HepG2 (cell line): ENCODE measurements around the gene MRPL43. TPM values are rescaled to one million over a fixed set of nuclear protein-coding genes. Genes with fewer than 3 reads are reported as not detected.

Source experiments
- ATAD3A ChIP-seq: sonication (generic); formaldehyde crosslinking; IDR thresholded peaks from 2 replicates; pipeline ENCODE4 v1.4.0; 2020; ENCODE audit warnings: missing genetic modification reagents
- FIP1L1 ChIP-seq: fragments of 200-400 bp; formaldehyde crosslinking; IDR thresholded peaks from 2 replicates; pipeline ENCODE4 v1.6.1; 2018; ENCODE audit warnings: low read depth, mild to moderate bottlenecking, low read length, moderate library complexity, borderline replicate concordance; ENCODE audit not compliant: insufficient read depth
- FOSL2 ChIP-seq: sonication (generic); formaldehyde crosslinking; IDR thresholded peaks from 2 replicates; pipeline ENCODE4 v1.4.0; 2020; ENCODE audit warnings: missing genetic modification reagents
- FOXP1 ChIP-seq, 2 experiments: fragments of 450-650 bp in 1 of 2; IDR thresholded peaks; 2 replicates each; pipeline ENCODE4 v1.6.1; 2017 to 2018; ENCODE audit warnings: antibody characterized with exemption in 1 of 2
- MEIS1 ChIP-seq: sonication (generic); formaldehyde crosslinking; IDR thresholded peaks from 2 replicates; pipeline ENCODE4 v1.9.0; 2021; ENCODE audit warnings: mild to moderate bottlenecking, missing genetic modification reagents, moderate library complexity, borderline replicate concordance
- MLLT10 ChIP-seq: sonication (generic); formaldehyde crosslinking; IDR thresholded peaks from 2 replicates; pipeline ENCODE4 v1.4.0; 2020; ENCODE audit warnings: missing genetic modification reagents
- NCOA2 ChIP-seq: sonication (generic); formaldehyde crosslinking; IDR thresholded peaks from 2 replicates; pipeline ENCODE4 v1.8.0; 2022; ENCODE audit warnings: inconsistent platforms
- PRMT3 ChIP-seq: sonication (generic); formaldehyde crosslinking; IDR thresholded peaks from 2 replicates; pipeline ENCODE4 v1.8.1; 2022; ENCODE audit warnings: low read depth, mild to moderate bottlenecking, moderate library complexity, missing genetic modification reagents, borderline replicate concordance
- ZC3H4 ChIP-seq: sonication (generic); formaldehyde crosslinking; IDR thresholded peaks from 2 replicates; pipeline ENCODE4 v1.4.0; 2020; ENCODE audit warnings: missing genetic modification reagents, borderline replicate concordance
- ZNF383 ChIP-seq: sonication (generic); formaldehyde crosslinking; IDR thresholded peaks from 2 replicates; pipeline ENCODE4 v1.4.0; 2020; ENCODE audit warnings: missing genetic modification reagents, mild to moderate bottlenecking, borderline replicate concordance
- ZNF431 ChIP-seq: sonication (generic); formaldehyde crosslinking; IDR thresholded peaks from 2 replicates; pipeline ENCODE4 v1.9.0; 2022; ENCODE audit warnings: missing genetic modification reagents, low read depth, mild to moderate bottlenecking, borderline replicate concordance
- ZNF558 ChIP-seq: sonication (generic); formaldehyde crosslinking; IDR thresholded peaks from 2 replicates; pipeline ENCODE4 v1.9.0; 2022; ENCODE audit warnings: mild to moderate bottlenecking, missing genetic modification reagents, borderline replicate concordance
- ZNF598 ChIP-seq: sonication (generic); formaldehyde crosslinking; IDR thresholded peaks from 2 replicates; pipeline ENCODE4 v1.5.1; 2020; ENCODE audit warnings: mild to moderate bottlenecking, missing genetic modification reagents, borderline replicate concordance
- ZNF737 ChIP-seq: sonication (generic); formaldehyde crosslinking; IDR thresholded peaks from 2 replicates; pipeline ENCODE4 v1.5.0; 2020; ENCODE audit warnings: missing genetic modification reagents, mild to moderate bottlenecking, borderline replicate concordance
- polyA plus RNA-seq, 8 experiments: library from polyadenylated mRNA; depleted of rRNA in 3 of 8; stranded (reverse) in 7 of 8; unstranded in 1 of 8; fragments of >200 nt; fragmentation: Illumina TruSeq in 4 of 8; extraction: Trizol in 4 of 8; gene quantifications; 2 replicates each; pipeline versions ENCODE4 v1.2.1 to v1.2.3, GENCODE V29; 2011 to 2016; ENCODE audit warnings: low read depth in 4 of 8, missing spikeins in 1 of 8, mixed read lengths in 1 of 8; ENCODE audit not compliant: insufficient read depth in 1 of 8
- total RNA-seq, 5 experiments: library from RNA; depleted of rRNA; stranded (reverse); fragments of >200 nt; fragmentation: Illumina TruSeq; extraction: Trizol; gene quantifications; 2 replicates each; pipeline ENCODE4 v1.2.3, GENCODE V29; 2016; ENCODE audit warnings: low read depth in 1 of 5
- TF ChIP-seq, protein P1 (sequence below): sonication (generic); formaldehyde crosslinking; IDR thresholded peaks from 2 replicates; pipeline ENCODE4 v1.5.0; 2020; ENCODE audit warnings: mild to moderate bottlenecking, missing genetic modification reagents
- TF ChIP-seq, protein P2 (sequence below): sonication (generic); formaldehyde crosslinking; IDR thresholded peaks from 2 replicates; pipeline ENCODE4 v1.4.0; 2020; ENCODE audit warnings: missing genetic modification reagents
- TF ChIP-seq, protein P3 (sequence below): sonication (generic); formaldehyde crosslinking; IDR thresholded peaks from 2 replicates; pipeline ENCODE4 v1.5.0; 2020; ENCODE audit warnings: missing genetic modification reagents
- TF ChIP-seq, protein P4 (sequence below): sonication (generic); formaldehyde crosslinking; conservative IDR thresholded peaks from 2 replicates; pipeline ENCODE4 v1.4.0; 2020; ENCODE audit warnings: missing genetic modification reagents
- TF ChIP-seq, protein P5 (sequence below): sonication (generic); formaldehyde crosslinking; IDR thresholded peaks from 2 replicates; pipeline ENCODE4 v1.8.0; 2022; ENCODE audit warnings: mild to moderate bottlenecking, missing genetic modification reagents

Gene MRPL43
- total and polyA plus RNA-seq, 2 of the 13 experiments (the other 11 are each of a cell fraction or from before 2014, with no cell fraction given): 71.0 to 73.7 TPM

DNA sequence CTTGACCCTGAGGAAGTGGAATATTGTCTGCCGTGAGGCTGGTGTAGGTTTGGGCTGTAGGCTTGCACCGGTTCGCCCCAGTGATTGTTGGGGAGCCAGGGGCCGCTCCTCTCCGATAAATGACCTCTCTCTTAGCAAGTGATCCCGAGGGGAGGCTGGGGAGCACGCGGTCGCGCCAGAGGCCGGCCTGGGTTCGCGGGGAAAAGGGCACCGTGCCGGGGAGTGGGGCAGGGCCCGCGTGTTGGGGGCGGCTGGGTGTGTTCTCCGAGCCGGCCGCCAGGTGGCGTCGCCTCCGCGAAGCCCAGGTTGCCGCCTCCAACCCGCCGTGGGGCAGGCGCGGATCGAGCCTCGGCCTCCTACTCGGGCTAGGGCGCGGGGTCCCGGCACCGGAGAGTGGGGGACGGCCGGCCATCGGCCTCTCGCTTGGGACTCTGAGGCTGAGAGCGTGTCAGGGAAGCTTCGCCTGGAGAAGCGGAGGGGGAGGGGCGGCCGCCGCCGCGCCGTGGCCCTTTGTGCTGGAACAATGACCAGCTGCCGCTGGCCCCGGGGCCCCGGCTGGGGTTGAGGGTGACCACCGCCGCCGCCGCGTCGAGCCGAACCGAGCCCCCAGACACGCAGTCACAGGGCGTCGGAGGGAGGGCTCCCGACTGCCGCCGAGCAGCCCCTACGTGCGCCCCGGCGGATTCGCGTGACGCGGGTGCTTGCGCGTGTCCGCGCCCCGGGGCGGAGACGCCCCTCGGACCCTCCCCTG lies 11.9 kb upstream of the MRPL43 start (continued):
- TF ChIP-seq ZNF737 (CRISPR knock-in tag) (no peak), FIP1L1 (no peak), PRMT3 (CRISPR knock-in tag) (no peak), ZNF383 (CRISPR knock-in tag) (no peak), FOSL2 (CRISPR knock-in tag) (no peak), ATAD3A (CRISPR knock-in tag) (no peak), MEIS1 (CRISPR knock-in tag) (peak; percentile 76; the same call in 1 of the 2 replicates), ZNF431 (CRISPR knock-in tag) (no peak), ZC3H4 (no peak), NCOA2 (CRISPR knock-in tag) (peak; percentile 14; the same call in 1 of the 2 replicates), FOXP1 (IDR thresholded peaks at IDR 0.05) (no peak), FOXP1 (CRISPR knock-in tag; IDR thresholded peaks at IDR 0.05) (no peak), MLLT10 (CRISPR knock-in tag) (no peak), ZNF558 (no peak), ZNF598 (CRISPR knock-in tag) (0 out of 2 replicates have a peak, but pooled peaks have one; percentile 87)
- TF ChIP-seq, protein P1, sequence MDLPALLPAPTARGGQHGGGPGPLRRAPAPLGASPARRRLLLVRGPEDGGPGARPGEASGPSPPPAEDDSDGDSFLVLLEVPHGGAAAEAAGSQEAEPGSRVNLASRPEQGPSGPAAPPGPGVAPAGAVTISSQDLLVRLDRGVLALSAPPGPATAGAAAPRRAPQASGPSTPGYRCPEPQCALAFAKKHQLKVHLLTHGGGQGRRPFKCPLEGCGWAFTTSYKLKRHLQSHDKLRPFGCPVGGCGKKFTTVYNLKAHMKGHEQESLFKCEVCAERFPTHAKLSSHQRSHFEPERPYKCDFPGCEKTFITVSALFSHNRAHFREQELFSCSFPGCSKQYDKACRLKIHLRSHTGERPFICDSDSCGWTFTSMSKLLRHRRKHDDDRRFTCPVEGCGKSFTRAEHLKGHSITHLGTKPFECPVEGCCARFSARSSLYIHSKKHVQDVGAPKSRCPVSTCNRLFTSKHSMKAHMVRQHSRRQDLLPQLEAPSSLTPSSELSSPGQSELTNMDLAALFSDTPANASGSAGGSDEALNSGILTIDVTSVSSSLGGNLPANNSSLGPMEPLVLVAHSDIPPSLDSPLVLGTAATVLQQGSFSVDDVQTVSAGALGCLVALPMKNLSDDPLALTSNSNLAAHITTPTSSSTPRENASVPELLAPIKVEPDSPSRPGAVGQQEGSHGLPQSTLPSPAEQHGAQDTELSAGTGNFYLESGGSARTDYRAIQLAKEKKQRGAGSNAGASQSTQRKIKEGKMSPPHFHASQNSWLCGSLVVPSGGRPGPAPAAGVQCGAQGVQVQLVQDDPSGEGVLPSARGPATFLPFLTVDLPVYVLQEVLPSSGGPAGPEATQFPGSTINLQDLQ (CRISPR knock-in tag): no peak
- TF ChIP-seq, protein P2, sequence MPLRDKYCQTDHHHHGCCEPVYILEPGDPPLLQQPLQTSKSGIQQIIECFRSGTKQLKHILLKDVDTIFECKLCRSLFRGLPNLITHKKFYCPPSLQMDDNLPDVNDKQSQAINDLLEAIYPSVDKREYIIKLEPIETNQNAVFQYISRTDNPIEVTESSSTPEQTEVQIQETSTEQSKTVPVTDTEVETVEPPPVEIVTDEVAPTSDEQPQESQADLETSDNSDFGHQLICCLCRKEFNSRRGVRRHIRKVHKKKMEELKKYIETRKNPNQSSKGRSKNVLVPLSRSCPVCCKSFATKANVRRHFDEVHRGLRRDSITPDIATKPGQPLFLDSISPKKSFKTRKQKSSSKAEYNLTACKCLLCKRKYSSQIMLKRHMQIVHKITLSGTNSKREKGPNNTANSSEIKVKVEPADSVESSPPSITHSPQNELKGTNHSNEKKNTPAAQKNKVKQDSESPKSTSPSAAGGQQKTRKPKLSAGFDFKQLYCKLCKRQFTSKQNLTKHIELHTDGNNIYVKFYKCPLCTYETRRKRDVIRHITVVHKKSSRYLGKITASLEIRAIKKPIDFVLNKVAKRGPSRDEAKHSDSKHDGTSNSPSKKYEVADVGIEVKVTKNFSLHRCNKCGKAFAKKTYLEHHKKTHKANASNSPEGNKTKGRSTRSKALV (CRISPR knock-in tag): peak; percentile 53; the same call in 1 of the 2 replicates
- TF ChIP-seq, protein P3, sequence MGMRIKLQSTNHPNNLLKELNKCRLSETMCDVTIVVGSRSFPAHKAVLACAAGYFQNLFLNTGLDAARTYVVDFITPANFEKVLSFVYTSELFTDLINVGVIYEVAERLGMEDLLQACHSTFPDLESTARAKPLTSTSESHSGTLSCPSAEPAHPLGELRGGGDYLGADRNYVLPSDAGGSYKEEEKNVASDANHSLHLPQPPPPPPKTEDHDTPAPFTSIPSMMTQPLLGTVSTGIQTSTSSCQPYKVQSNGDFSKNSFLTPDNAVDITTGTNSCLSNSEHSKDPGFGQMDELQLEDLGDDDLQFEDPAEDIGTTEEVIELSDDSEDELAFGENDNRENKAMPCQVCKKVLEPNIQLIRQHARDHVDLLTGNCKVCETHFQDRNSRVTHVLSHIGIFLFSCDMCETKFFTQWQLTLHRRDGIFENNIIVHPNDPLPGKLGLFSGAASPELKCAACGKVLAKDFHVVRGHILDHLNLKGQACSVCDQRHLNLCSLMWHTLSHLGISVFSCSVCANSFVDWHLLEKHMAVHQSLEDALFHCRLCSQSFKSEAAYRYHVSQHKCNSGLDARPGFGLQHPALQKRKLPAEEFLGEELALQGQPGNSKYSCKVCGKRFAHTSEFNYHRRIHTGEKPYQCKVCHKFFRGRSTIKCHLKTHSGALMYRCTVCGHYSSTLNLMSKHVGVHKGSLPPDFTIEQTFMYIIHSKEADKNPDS (CRISPR knock-in tag): no peak
- TF ChIP-seq, protein P4, sequence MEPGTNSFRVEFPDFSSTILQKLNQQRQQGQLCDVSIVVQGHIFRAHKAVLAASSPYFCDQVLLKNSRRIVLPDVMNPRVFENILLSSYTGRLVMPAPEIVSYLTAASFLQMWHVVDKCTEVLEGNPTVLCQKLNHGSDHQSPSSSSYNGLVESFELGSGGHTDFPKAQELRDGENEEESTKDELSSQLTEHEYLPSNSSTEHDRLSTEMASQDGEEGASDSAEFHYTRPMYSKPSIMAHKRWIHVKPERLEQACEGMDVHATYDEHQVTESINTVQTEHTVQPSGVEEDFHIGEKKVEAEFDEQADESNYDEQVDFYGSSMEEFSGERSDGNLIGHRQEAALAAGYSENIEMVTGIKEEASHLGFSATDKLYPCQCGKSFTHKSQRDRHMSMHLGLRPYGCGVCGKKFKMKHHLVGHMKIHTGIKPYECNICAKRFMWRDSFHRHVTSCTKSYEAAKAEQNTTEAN: peak; percentile 77
- TF ChIP-seq, protein P5, sequence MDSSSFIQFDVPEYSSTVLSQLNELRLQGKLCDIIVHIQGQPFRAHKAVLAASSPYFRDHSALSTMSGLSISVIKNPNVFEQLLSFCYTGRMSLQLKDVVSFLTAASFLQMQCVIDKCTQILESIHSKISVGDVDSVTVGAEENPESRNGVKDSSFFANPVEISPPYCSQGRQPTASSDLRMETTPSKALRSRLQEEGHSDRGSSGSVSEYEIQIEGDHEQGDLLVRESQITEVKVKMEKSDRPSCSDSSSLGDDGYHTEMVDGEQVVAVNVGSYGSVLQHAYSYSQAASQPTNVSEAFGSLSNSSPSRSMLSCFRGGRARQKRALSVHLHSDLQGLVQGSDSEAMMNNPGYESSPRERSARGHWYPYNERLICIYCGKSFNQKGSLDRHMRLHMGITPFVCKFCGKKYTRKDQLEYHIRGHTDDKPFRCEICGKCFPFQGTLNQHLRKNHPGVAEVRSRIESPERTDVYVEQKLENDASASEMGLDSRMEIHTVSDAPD (CRISPR knock-in tag): peak; percentile 20
